HepG2 (cell line): ENCODE measurements around the gene CD2AP. TPM values are rescaled to one million over a fixed set of nuclear protein-coding genes. Genes with fewer than 3 reads are reported as not detected.

ENCODE experiments used
- ATAC-seq: fragments of 200-7000 bp; cut with Tn5 transposase; 3 replicates; pipeline ENCODE4 v1.9.1; 2020; ENCODE audit warnings: mild to moderate bottlenecking, moderate library complexity
- BruUV-seq: library from RNA; stranded (reverse); fragments of 400-500 nt; replicated peaks from 2 replicates; lab custom pipeline; 2021; lab: Mats Ljungman, UMichigan
- CTCF ChIA-PET: fragments of 300-600 bp; formaldehyde crosslinking; extraction: SDS; loops from one replicate; lab custom pipeline; 2021; ENCODE audit warnings: low total read pairs, inconsistent platforms, low intra/inter-chr PET ratio; lab: Yijun Ruan, JAX
- POLR2A ChIA-PET: fragments of 350-600 bp; sonication (Branson Sonifier 250); formaldehyde crosslinking; loops from one replicate; lab custom pipeline; 2020; ENCODE audit warnings: antibody characterized with exemption, inconsistent platforms; lab: Yijun Ruan, JAX
- DNase-seq: peaks from one replicate; pipeline ENCODE4 v3.0.0-alpha.2; 2015; ENCODE audit warnings: low spot score
- FAIRE-seq: peaks from 3 replicates; lab custom pipeline; 2011; peaks lifted over from hg19 to GRCh38; lab: Jason Lieb, UNC
- H2AFZ ChIP-seq: one replicate; pipeline ENCODE4 v1.6.1; 2011; ENCODE audit warnings: low read length, inconsistent platforms
- H3K27ac ChIP-seq: fragments of 300-600 bp; 3 replicates; pipeline ENCODE4 v1.8.0; 2011; ENCODE audit warnings: mixed run types, mild to moderate bottlenecking, mixed read lengths, low read length, inconsistent platforms; ENCODE audit not compliant: insufficient read depth; ENCODE audit errors: extremely low read length
- H3K27me3 ChIP-seq, 2 experiments: fragments of 200-600 bp in 1 of 2; 2 replicates in 1 of 2; 3 replicates in 1 of 2; pipeline versions ENCODE4 v1.6.0 to v1.8.0; 2011; ENCODE audit warnings: low read length in 2 of 2, mild to moderate bottlenecking in 2 of 2, moderate library complexity in 2 of 2, inconsistent platforms in 1 of 2; ENCODE audit not compliant: insufficient read depth in 2 of 2, control insufficient read depth in 1 of 2
- H3K36me3 ChIP-seq, 2 experiments: fragments of 200-600 bp in 1 of 2; replicated peaks in 1 of 2; 2 replicates in 1 of 2; 3 replicates in 1 of 2; pipeline versions ENCODE4 v1.5.1 to v1.8.0; 2011; ENCODE audit warnings: low read length in 2 of 2, inconsistent platforms in 1 of 2; ENCODE audit not compliant: insufficient read depth in 2 of 2, control insufficient read depth in 1 of 2
- H3K4me1 ChIP-seq: 2 replicates; pipeline ENCODE4 v1.5.1; 2012; ENCODE audit warnings: low read length, inconsistent platforms; ENCODE audit not compliant: insufficient read depth
- H3K4me2 ChIP-seq: 2 replicates; pipeline ENCODE4 v1.6.0; 2011; ENCODE audit warnings: low read depth, low read length, inconsistent platforms
- H3K4me3 ChIP-seq, 3 experiments: fragments of 200-600 bp in 1 of 3; sonication (generic), shearing (Covaris generic) in 1 of 3; replicated peaks in 1 of 3; 2 replicates each; pipeline ENCODE4 v1.5.1; 2011 to 2016; ENCODE audit warnings: low read length in 3 of 3, inconsistent platforms in 2 of 3, low read depth in 2 of 3, mild to moderate bottlenecking in 2 of 3, control low read depth in 1 of 3, mixed read lengths in 1 of 3; ENCODE audit not compliant: insufficient read depth in 1 of 3
- H3K79me2 ChIP-seq: one replicate; pipeline ENCODE4 v1.6.1; 2011; ENCODE audit warnings: low read length, inconsistent platforms; ENCODE audit not compliant: insufficient read depth
- H3K9ac ChIP-seq: 2 replicates; pipeline ENCODE4 v1.6.0; 2011; ENCODE audit warnings: mild to moderate bottlenecking, low read depth, low read length, inconsistent platforms; ENCODE audit not compliant: insufficient read depth
- H3K9me3 ChIP-seq: 2 replicates; pipeline ENCODE4 v1.5.1; 2012; ENCODE audit warnings: mild to moderate bottlenecking, low read length
- H4K20me1 ChIP-seq: 2 replicates; pipeline ENCODE4 v1.6.0; 2011; ENCODE audit warnings: inconsistent platforms, mild to moderate bottlenecking, low read length, moderate library complexity; ENCODE audit not compliant: insufficient read depth
- MED8 ChIP-seq: sonication (generic); formaldehyde crosslinking; IDR thresholded peaks from 2 replicates; pipeline ENCODE4 v1.8.1; 2023; ENCODE audit warnings: mild to moderate bottlenecking, missing genetic modification reagents; ENCODE audit not compliant: insufficient replicate concordance
- THAP7 ChIP-seq: sonication (generic); formaldehyde crosslinking; IDR thresholded peaks from 2 replicates; pipeline ENCODE4 v1.8.1; 2023; ENCODE audit warnings: mild to moderate bottlenecking, missing genetic modification reagents
- ZIK1 ChIP-seq: sonication (generic); formaldehyde crosslinking; IDR thresholded peaks from 2 replicates; pipeline ENCODE4 v1.5.0; 2020; ENCODE audit warnings: mild to moderate bottlenecking, low read depth, missing genetic modification reagents, borderline replicate concordance
- WGBS: methylation state at CpG from one replicate; pipeline ENCODE4 v1.1.6; 2017; ENCODE audit warnings: low lambda C conversion rate; 5-methylcytosine and 5-hydroxymethylcytosine counted together
- in situ Hi-C: cut with HindIII; loops from 2 replicates; pipeline ENCODE4 v1.10.0; 2017; ENCODE audit warnings: low pct_unique_long_range_greater_than_20kb; ENCODE audit not compliant: extremely low pct_ligation_motif_present
- intact Hi-C: fragments of 100-400 bp; cut with micrococcal nuclease; formaldehyde crosslinking; loops from one replicate; pipeline ENCODE4 v1.10.0; 2022; ENCODE audit not compliant: unreplicated experiment
- polyA plus RNA-seq, 8 experiments: library from polyadenylated mRNA; depleted of rRNA in 3 of 8; stranded (reverse) in 7 of 8; unstranded in 1 of 8; fragments of >200 nt; fragmentation: Illumina TruSeq in 4 of 8; extraction: Trizol in 4 of 8; gene quantifications; 2 replicates each; pipeline versions ENCODE4 v1.2.1 to v1.2.3, GENCODE V29; 2011 to 2016; ENCODE audit warnings: low read depth in 4 of 8, missing spikeins in 1 of 8, mixed read lengths in 1 of 8; ENCODE audit not compliant: insufficient read depth in 1 of 8
- total RNA-seq, 5 experiments: library from RNA; depleted of rRNA; stranded (reverse); fragments of >200 nt; fragmentation: Illumina TruSeq; extraction: Trizol; gene quantifications; 2 replicates each; pipeline ENCODE4 v1.2.3, GENCODE V29; 2016; ENCODE audit warnings: low read depth in 1 of 5
- TF ChIP-seq, protein P1 (sequence below): sonication (generic); formaldehyde crosslinking; IDR thresholded peaks from 2 replicates; pipeline ENCODE4 v1.8.0; 2022; ENCODE audit warnings: missing genetic modification reagents, mild to moderate bottlenecking, borderline replicate concordance
- TF ChIP-seq, protein P2 (sequence below), 2 experiments: sonication (generic) in 1 of 2; formaldehyde crosslinking in 1 of 2; IDR thresholded peaks; 2 replicates each; pipeline versions ENCODE4 v1.4.0 to v1.6.1; 2016 to 2020; ENCODE audit warnings: borderline replicate concordance in 1 of 2, low read depth in 1 of 2, mild to moderate bottlenecking in 1 of 2, missing genetic modification reagents in 1 of 2

CD2AP gene
- total and polyA plus RNA-seq, 2 of the 13 experiments (the other 11 are each of a cell fraction or from before 2014, with no cell fraction given) = 8.6 to 31.9 TPM

DNA sequence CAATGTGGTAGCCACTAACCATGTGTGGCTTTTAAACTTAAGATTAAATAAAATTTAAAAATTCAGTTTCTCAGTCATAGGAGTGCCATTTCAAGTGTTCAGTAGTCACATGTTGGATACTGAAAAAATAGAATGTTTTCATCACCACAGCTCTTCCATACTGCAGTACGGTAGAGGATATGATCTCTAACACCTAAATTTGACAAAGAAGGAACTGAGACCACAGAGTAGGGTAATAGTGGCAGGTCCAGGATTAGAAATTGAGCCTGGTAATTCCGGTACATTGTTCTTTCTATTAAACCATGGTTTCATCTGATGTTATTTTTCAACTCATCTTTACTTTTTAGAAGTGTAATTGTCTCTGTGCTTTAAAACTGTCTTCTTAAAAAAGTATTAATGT, 104.0 kb downstream of the CD2AP start:
- ATAC-seq (no peak), DNase-seq (no peak), FAIRE-seq (no peak)
- in situ Hi-C loops = no loop called here
- POLR2A ChIA-PET = no interaction called here
- Histone ChIP-seq H3K9ac (no peak overlapping the region), H2AFZ (no peak overlapping the region), H3K79me2 (no peaks in the 10 kb centered on the region), H3K36me3 (peaks cover 9 to 70% of the 10 kb centered on the region in 2 experiments), H3K4me2 (no peak overlapping the region), H4K20me1 (no peaks in the 10 kb centered on the region), H3K9me3 (no peaks in the 10 kb centered on the region), H3K4me3 (no peak overlapping the region), H3K27ac (no peak overlapping the region), H3K4me1 (no peaks in the 10 kb centered on the region), H3K27me3 (no peaks in the 10 kb centered on the region)
- BruUV-seq = no TSS peak
- CTCF ChIA-PET = no interaction called here
- no peak for TF ChIP-seq MED8 (CRISPR knock-in tag)
- TF ChIP-seq THAP7 (CRISPR knock-in tag) = no peak
- TF ChIP-seq, protein P1, sequence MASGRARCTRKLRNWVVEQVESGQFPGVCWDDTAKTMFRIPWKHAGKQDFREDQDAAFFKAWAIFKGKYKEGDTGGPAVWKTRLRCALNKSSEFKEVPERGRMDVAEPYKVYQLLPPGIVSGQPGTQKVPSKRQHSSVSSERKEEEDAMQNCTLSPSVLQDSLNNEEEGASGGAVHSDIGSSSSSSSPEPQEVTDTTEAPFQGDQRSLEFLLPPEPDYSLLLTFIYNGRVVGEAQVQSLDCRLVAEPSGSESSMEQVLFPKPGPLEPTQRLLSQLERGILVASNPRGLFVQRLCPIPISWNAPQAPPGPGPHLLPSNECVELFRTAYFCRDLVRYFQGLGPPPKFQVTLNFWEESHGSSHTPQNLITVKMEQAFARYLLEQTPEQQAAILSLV (CRISPR knock-in tag) = no peak
- TF ChIP-seq, protein P2, sequence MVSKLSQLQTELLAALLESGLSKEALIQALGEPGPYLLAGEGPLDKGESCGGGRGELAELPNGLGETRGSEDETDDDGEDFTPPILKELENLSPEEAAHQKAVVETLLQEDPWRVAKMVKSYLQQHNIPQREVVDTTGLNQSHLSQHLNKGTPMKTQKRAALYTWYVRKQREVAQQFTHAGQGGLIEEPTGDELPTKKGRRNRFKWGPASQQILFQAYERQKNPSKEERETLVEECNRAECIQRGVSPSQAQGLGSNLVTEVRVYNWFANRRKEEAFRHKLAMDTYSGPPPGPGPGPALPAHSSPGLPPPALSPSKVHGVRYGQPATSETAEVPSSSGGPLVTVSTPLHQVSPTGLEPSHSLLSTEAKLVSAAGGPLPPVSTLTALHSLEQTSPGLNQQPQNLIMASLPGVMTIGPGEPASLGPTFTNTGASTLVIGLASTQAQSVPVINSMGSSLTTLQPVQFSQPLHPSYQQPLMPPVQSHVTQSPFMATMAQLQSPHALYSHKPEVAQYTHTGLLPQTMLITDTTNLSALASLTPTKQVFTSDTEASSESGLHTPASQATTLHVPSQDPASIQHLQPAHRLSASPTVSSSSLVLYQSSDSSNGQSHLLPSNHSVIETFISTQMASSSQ (IDR thresholded peaks at IDR 0.05; ENCODE audit: low read depth) = no peak
- TF ChIP-seq, protein P2 (CRISPR knock-in tag; IDR thresholded peaks at IDR 0.05; ENCODE audit: borderline replicate concordance) = no peak
- TF ChIP-seq ZIK1 (CRISPR knock-in tag) = no peak
- intact Hi-C loops = loop anchor here (5.0 kb wide), 1 partner anchor 169 kb away; no protein-coding TSS in a partner anchor
- 69% methylated on average over 2 of the region's 2 CpGs for WGBS
